ENCODE data around the gene TMEM114.

TMEM114 gene

DNA sequence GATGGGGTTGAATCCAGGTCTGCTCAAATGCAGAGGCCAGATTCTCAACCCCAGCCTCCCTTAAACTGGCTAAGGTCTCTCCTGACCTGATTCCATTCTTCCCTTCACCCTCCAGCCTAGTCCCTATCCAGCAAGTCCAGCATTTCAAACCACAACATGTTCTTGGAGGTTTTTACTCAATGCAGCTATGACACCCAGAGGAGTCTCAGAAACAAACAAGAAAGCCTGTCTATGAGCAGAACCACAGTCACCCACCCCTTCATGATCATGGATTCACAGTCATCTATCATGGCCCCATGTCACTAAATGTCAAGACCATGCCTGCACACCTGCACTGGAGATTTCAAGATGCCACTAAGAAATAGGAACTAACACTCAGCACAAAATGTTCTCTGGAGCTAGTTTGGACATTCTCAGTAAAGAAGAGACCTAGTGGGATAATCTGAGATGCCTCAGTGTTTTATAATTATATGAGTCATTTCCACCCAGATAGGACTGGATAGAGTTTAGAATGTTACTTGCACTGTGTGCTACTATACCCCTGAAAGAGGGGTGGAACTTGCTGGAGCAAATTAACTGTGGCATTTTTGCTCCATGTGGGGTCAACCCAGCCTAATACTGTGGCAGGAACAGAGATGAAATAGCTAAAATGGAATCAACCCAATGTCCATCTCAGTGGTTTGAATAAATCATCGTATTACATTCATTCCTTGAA, 21.7 kb upstream of the TMEM114 start:
- TF ChIP-seq, protein P1, sequence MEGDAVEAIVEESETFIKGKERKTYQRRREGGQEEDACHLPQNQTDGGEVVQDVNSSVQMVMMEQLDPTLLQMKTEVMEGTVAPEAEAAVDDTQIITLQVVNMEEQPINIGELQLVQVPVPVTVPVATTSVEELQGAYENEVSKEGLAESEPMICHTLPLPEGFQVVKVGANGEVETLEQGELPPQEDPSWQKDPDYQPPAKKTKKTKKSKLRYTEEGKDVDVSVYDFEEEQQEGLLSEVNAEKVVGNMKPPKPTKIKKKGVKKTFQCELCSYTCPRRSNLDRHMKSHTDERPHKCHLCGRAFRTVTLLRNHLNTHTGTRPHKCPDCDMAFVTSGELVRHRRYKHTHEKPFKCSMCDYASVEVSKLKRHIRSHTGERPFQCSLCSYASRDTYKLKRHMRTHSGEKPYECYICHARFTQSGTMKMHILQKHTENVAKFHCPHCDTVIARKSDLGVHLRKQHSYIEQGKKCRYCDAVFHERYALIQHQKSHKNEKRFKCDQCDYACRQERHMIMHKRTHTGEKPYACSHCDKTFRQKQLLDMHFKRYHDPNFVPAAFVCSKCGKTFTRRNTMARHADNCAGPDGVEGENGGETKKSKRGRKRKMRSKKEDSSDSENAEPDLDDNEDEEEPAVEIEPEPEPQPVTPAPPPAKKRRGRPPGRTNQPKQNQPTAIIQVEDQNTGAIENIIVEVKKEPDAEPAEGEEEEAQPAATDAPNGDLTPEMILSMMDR (conservative IDR thresholded peaks at IDR 0.05; ENCODE audit: low read depth, low read length): peak; percentile 16
- H3K4me3 ChIP-seq (ENCODE audit: low read depth, low read length): no peak overlapping the region
- DNase-seq (ENCODE audit: low read depth): peak; percentile 60

DNA sequence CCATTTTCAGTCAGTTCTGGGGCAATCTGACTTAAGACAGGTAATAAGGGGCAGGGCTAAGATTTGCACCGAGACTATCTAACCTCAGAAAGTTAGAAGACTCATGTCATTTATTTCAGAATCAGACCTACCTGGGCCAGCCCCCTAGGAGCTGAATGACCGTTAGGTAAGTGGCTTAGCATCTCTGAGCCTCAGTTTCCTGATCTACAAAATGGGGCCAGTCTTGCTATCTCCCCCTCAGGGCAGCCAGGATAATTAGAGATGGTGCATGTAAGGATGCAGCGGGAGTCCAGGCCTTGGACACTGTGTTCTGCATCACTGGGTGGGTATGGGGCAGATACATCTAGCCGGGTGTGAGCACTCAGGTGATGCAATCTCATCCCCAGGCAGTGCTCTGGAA, 20.8 kb upstream of the TMEM114 start:
- H3K4me3 ChIP-seq (ENCODE audit: low read depth, low read length): no peak overlapping the region
- no peak for DNase-seq (ENCODE audit: low read depth)
- TF ChIP-seq, protein P1 (conservative IDR thresholded peaks at IDR 0.05; ENCODE audit: low read depth, low read length): no peak

DNA sequence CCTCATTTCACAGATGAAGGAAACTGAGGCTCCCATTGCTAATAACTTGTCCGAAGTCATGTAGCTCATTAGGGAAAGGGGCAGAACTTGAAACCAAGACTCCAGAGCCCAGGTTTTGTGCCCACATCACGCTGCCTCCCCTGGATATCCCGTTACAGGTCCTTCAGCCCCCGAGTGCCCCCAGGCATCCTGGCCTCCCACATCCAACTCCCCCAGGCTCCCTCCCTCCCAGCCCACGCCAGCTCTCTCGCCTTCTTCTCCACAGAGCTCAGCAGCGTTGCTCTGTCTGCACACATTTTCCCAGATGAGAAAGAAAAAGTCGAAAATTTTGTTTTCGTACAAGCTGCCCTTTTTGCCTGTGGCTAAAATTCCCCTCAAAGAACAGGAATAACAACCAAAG, 16.9 kb upstream of the TMEM114 start:
- TF ChIP-seq, protein P1 (conservative IDR thresholded peaks at IDR 0.05; ENCODE audit: low read depth, low read length): no peak
- no peak overlapping the region for H3K4me3 ChIP-seq (ENCODE audit: low read depth, low read length)
- no peak for DNase-seq (ENCODE audit: low read depth)

DNA sequence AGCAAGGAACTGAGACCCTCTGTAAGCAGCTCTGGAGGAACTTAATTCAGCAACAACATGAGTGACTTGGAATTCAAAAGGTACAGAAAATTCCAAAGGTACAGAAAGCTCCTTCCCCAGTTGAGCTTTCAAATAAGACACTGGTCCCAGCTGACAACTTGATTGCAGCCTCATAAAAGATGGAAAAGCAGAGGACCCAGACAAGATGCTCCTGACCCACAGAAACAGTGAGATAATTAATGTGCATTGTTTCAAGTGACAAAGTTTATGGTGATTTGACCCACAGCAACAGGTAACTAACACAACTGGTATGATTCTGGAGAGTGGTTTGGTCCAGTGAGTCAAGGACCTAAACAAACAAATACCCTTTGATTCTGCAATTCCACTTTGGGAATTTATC, 15.2 kb upstream of the TMEM114 start:
- TF ChIP-seq, protein P1 (conservative IDR thresholded peaks at IDR 0.05; ENCODE audit: low read depth, low read length): no peak
- H3K4me3 ChIP-seq (ENCODE audit: low read depth, low read length): no peak overlapping the region
- DNase-seq (ENCODE audit: low read depth): no peak

DNA sequence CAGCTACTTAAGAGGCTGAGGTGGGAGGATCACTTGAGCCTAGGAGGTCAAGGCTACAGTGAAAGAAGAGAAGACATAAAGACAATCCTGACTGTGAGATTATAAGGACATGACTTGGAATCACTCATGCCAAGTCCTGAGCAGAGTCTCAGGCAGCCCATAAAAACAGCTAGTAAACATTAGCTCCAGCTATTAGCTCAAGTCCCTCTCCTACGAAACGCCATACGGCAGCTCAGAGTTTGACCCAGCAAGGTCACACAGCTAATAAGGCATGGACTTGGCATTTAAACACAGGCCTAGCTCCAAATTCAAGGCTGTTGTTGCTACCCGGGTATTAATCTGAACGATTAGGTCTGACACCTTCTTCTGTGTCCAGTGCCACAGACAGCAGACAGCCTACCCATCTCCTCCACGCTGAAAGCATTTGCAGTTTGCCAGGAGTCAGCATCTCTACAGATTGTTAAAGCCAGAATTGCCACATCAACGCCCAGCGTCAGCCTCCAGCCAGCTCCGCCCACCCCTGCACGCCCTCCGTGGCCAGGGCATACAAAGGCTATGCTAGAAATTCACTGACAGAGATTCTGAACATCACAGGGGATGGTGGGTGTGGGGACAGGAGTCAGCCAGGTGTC, 9.9 kb upstream of the TMEM114 start:
- DNase-seq (ENCODE audit: low read depth): no peak
- H3K4me3 ChIP-seq (ENCODE audit: low read depth, low read length): no peak overlapping the region
- TF ChIP-seq, protein P1 (conservative IDR thresholded peaks at IDR 0.05; ENCODE audit: low read depth, low read length): no peak

DNA sequence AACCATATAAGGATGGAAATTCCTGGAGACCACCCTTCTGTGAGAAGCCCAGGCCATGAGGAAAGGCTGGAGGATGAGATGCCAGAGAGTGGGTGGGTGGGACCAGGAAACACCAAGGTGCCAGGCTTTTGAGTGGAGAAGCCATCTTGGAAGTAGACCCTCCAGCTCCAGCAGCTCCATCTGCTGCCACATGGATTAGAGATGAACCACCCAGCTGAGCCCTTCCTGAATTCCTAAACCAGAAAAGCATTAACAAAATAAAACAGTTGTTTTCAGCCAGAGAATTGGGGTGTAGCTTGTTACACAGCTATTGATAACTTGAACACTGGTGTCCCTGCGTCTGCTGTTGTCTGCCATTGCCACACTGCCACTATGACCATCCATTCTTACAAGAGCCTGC, 6.3 kb upstream of the TMEM114 start:
- DNase-seq (ENCODE audit: low read depth): no peak
- no peak overlapping the region for H3K4me3 ChIP-seq (ENCODE audit: low read depth, low read length)
- TF ChIP-seq, protein P1 (conservative IDR thresholded peaks at IDR 0.05; ENCODE audit: low read depth, low read length): no peak

DNA sequence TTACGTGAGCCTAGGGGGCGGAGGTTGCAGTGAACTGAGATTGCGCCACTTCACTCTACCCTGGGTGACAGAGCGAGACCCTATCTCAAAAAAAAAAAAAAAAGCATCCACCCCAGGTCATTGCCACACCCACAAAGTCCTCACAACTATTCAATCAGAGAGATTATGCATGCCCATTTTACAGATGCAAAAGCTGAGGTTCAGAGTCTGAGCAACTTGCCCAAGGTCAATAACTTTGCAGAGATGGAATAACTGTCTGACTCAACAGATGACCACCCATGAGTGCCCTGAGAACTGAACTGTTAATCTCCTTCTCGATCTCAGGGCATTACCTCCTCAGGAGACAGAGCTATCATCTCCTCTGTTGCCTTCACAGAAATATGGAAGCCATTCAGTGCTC, 5.5 kb upstream of the TMEM114 start:
- H3K4me3 ChIP-seq (ENCODE audit: low read depth, low read length): no peak overlapping the region
- TF ChIP-seq, protein P1 (conservative IDR thresholded peaks at IDR 0.05; ENCODE audit: low read depth, low read length): no peak
- no peak for DNase-seq (ENCODE audit: low read depth)

Data from choroid plexus epithelial cell (primary cell).